ENCODE measurements around the gene DNAJB8. TPM values are rescaled to one million over a fixed set of nuclear protein-coding genes. Genes with fewer than 3 reads are reported as not detected.

The DNAJB8 gene
- total and polyA plus RNA-seq, 2 experiments from 2014 or later: not detected

DNA sequence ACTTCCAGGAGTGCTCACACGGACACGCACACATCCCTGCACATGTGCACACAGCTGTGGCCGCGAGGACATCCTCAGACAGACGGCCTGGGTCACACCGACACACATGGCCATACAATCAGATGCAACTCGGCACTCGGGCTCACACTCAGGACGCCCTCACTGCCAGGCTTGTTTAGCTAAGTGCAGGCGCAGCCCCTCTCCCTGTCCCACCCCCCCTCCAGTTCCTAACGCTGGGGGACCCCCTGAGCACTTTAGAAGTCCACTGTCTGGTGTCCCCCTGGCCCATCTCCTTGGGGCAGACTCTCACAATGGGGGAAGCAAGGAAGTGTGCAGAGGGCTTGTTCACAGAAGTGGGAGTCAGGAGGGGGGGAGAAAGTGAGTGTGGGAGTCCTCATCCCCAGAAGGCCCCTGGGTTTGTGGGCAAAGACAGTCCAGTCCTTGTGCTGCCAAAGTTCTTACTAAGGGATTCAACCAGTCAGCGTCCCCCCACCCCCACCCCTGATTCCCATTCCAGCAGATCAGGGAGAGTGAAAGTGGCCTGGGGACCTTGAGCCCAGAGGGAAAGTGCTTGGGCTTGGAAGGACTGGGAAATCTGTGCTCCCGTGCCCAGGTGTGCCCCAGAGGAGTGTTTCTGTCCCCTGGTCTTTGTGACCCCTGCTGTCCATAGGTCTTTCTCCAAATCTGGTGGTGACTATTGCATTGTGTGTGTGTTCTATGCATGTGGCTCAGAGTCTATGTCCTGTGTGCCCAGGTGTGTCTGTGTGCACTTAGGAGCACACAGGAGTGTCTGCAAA, 27.1 kb upstream of the DNAJB8 start:
- H3K4me1 ChIP-seq (ENCODE audit: low read depth): peaks cover 29% of the 10 kb centered on the region
- TF ChIP-seq, protein P1, sequence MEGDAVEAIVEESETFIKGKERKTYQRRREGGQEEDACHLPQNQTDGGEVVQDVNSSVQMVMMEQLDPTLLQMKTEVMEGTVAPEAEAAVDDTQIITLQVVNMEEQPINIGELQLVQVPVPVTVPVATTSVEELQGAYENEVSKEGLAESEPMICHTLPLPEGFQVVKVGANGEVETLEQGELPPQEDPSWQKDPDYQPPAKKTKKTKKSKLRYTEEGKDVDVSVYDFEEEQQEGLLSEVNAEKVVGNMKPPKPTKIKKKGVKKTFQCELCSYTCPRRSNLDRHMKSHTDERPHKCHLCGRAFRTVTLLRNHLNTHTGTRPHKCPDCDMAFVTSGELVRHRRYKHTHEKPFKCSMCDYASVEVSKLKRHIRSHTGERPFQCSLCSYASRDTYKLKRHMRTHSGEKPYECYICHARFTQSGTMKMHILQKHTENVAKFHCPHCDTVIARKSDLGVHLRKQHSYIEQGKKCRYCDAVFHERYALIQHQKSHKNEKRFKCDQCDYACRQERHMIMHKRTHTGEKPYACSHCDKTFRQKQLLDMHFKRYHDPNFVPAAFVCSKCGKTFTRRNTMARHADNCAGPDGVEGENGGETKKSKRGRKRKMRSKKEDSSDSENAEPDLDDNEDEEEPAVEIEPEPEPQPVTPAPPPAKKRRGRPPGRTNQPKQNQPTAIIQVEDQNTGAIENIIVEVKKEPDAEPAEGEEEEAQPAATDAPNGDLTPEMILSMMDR (IDR thresholded peaks at IDR 0.05; ENCODE audit: low read depth, low read length): no peak
- H3K27me3 ChIP-seq: peaks cover 90% of the 10 kb centered on the region
- H3K9me3 ChIP-seq (ENCODE audit: low read depth): no peaks in the 10 kb centered on the region
- H3K27ac ChIP-seq: no peak overlapping the region
- H3K36me3 ChIP-seq: no peaks in the 10 kb centered on the region
- no peak for DNase-seq (ENCODE audit: low read depth in 1 of 2, low spot score in 1 of 2)
- H3K4me3 ChIP-seq: no peak overlapping the region

DNA sequence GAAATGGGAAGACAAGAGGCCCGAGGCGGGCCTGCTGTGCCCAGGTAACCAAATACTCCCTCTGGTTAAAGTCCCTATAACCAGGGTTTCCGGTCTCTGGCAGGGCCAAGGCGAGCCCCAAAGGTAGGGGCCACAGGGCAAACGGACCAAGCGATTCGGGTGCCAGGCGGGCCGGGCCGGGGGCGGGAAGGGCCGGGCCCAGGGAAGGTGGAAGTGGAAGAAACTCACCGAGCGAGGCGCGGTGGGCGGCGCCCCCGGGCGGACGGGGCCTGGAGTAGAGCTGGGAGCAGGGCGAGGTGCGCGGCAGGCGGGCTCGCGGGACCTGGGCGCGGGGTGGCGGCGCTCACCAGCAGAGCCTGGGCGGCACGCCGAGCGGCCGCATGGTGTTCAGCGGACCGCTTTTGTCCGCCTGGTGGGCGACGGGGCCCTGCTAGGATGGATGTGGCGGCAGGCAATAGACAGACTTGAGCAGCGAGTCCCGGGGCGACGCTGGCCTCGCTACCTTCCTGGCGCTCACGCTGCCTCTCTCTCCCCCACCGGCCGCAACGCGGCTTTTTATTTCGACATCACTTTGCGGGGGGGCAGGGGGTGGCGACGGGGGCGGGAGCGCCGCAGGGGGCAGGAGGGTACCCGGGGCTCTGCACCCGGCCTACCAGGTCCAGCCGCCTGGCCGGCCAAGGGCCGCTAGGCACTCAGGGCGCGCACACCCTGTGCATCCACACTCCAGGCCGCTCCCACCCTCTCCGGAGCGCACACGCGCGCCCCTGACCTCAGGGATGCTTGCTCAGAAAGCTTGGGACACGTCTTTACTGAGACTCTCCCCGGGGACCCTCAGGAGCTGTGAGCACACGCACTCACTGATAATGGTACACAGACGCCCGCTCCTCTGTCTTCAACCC, 26.2 kb upstream of the DNAJB8 start, which contains the start of gene GATA2:
GATA2 (minus strand) TSS at position 531 of the 899 bp plus-strand sequence. CDS start 6,170 bp downstream, outside the sequence.
- Histone ChIP-seq H3K27ac (no peak within 1 kb of the TSS), H3K27me3 (peaks cover 93% of the 10 kb centered on the region), H3K4me3 (peak within 1 kb of the TSS; percentile 31), H3K4me1 (ENCODE audit: low read depth) (peaks cover 37% of the 10 kb centered on the region), H3K36me3 (no peaks in the 10 kb centered on the region), H3K9me3 (ENCODE audit: low read depth) (no peaks in the 10 kb centered on the region)
- TF ChIP-seq, protein P1 (IDR thresholded peaks at IDR 0.05; ENCODE audit: low read depth, low read length): no peak
- peak in 1 of 2 donors; percentile 68 for DNase-seq (ENCODE audit: low read depth in 1 of 2, low spot score in 1 of 2)

DNA sequence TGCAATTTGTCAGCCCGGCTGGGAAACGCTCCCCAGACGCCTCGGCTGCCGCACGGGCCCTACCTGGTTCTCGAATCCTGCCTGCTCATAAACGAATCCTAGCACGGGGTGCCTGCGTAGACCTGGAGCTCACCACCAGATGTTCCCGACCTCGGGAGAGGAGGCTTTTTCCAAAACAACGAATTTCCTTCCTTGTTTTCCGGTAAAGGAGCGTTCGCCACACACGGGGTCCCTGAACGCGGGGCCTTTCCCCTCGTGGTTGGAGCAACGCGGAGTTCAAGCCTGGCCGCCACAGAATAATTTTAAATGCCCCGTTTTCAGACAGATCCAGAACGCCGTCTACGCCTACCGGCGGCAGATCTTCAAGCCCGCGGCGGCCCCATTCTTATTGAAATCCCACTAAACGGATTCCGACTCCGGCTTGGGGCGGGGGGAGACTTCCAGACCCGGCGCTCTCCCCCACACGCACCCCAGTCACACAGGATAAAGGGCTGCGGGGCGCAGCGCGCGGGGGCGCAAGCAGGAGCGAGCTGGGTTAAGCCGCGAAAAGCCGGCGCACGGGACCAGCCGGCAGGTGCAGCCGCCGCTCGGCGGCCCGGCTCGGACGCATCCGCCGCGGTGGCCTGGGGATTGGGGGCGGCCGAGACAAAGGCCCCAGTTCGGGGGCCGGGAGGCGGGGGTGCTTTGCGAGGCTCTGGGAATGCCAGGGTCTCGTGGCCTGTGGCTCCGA, 25.4 kb upstream of the DNAJB8 start:
- no peaks in the 10 kb centered on the region for H3K9me3 ChIP-seq (ENCODE audit: low read depth)
- peak overlapping the region; percentile 31 for H3K4me3 ChIP-seq
- H3K36me3 ChIP-seq: no peaks in the 10 kb centered on the region
- peaks cover 93% of the 10 kb centered on the region for H3K27me3 ChIP-seq
- no peak overlapping the region for H3K27ac ChIP-seq
- H3K4me1 ChIP-seq (ENCODE audit: low read depth): peaks cover 34% of the 10 kb centered on the region
- TF ChIP-seq, protein P1 (IDR thresholded peaks at IDR 0.05; ENCODE audit: low read depth, low read length): no peak
- DNase-seq (ENCODE audit: low read depth in 1 of 2, low spot score in 1 of 2): no peak

DNA sequence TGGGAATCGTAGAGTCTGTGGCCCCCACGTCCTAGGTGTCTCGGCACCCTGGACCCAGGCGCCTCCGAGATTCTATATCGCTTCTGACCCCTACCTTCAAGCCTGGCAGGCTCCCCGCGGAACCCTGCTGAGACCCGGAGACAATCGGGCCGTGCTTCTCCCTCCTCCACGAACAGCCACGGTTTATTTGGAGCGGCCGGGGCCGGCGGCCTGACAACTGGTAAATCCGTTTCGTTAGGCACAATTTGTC, 24.9 kb upstream of the DNAJB8 start:
- H3K4me3 ChIP-seq: no peak overlapping the region
- DNase-seq (ENCODE audit: low read depth in 1 of 2, low spot score in 1 of 2): no peak
- no peaks in the 10 kb centered on the region for H3K9me3 ChIP-seq (ENCODE audit: low read depth)
- no peaks in the 10 kb centered on the region for H3K36me3 ChIP-seq
- H3K27ac ChIP-seq: no peak overlapping the region
- peaks cover 29% of the 10 kb centered on the region for H3K4me1 ChIP-seq (ENCODE audit: low read depth)
- TF ChIP-seq, protein P1 (IDR thresholded peaks at IDR 0.05; ENCODE audit: low read depth, low read length): no peak
- peaks cover 93% of the 10 kb centered on the region for H3K27me3 ChIP-seq

DNA sequence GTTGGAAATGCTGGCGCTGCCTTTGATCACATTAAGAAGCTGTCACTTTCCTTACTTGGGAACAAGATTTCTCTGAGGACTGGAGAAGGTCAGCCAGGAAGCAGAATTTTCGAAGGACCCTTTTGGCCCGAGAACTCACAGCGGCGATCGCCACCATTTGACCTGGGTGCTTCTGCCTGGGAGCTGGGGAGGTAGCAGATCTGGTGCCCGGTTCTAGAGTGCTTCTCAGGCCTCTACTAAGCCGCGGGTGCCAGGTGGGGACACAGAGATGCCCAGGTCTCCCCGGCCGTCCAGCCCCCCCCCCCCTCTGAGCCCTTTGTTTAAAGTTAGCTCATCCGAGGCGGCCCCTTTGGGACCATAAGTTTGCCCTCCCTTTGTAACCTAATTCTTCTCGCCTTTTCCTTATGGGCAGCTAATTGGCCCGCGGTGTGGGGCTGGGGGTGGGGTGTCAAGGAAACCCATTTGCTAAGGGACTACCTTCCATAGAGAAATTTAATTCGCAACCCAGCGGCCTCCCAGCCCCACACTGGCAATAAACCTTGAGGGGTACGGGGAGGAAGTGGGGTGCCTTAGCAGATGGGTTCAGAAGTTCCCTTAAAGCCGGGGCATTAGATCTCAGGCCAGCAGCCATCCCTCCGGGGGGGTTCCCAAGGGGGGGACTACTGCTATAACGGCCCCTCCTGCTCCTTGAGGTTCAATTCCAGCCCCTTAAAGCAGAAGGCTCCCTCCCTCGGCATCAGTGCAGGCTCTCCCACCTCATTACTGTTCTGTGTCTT, 24.4 kb upstream of the DNAJB8 start:
- Histone ChIP-seq H3K27me3 (peaks cover 93% of the 10 kb centered on the region), H3K27ac (no peak overlapping the region), H3K9me3 (ENCODE audit: low read depth) (no peaks in the 10 kb centered on the region), H3K4me3 (peak overlapping the region; percentile 58), H3K36me3 (no peaks in the 10 kb centered on the region), H3K4me1 (ENCODE audit: low read depth) (peaks cover 26% of the 10 kb centered on the region)
- TF ChIP-seq, protein P1 (IDR thresholded peaks at IDR 0.05; ENCODE audit: low read depth, low read length): no peak
- DNase-seq (ENCODE audit: low read depth in 1 of 2, low spot score in 1 of 2): no peak

Data from cardiac muscle cell (in vitro differentiated cells and primary cell).